Activated T-cell treated with anti-CD3 and anti-CD28 coated beads for 24 hours (primary cell): Measurements from ENCODE around the gene CD151.
A peak's percentile ranks its signal among the peaks of the same experiment; 100 is the strongest.

Experiments used
- DNase-seq: peaks from one replicate; pipeline ENCODE4 v3.0.0-alpha.2; 2020; ENCODE audit warnings: low read depth

The CD151 gene

GRCh38 chr11:829176-829846, 3.4 kb upstream of the CD151 start:
- no peak for DNase-seq

GRCh38 chr11:829847-830294, 2.9 kb upstream of the CD151 start:
- no peak for DNase-seq

- DNase-seq = no peak
Observed at GRCh38 chr11:830295-831117, 2.2 kb upstream of the CD151 start.

DNA sequence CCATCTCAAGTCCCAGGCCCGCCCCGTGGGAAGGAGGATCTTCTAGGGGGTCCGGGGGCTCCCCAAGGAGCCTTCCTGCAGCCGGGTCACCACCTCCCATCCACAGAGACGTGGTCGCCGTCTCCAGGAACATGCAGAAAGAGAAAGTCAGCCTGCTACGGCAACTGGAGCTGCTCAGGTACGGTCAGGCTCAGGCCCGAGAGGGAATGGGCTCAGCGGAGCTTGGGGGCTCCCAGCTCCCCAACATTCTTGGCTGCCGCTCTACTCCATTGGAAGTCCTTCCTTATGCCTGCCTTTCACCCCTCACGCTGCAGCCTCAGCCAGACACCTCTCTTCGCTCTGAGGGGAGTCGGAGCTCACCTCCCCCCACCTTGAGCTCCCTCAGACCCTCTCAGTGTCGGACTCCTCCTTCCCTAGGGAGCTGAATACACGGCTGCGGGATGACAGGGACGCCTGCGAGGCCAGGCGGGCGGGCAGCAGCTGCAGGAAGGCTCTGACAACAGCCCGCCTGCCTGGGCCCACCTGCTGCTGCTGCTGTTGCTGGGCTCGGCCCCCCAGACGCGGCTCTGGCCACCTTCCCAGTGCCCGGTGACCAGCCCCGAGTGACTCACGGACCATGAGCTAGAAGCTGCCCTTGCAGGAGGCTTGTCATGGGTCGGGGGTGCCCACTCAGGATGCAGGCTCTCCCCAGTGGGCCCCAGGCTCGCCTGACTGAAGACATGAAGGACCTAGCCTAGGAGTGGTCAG, 1.5 kb upstream of the CD151 start:
- no peak for DNase-seq

GRCh38 chr11:831961-832528, 707 bp upstream of the CD151 start:
- no peak for DNase-seq

GRCh38 chr11:833114-833791, 501 bp downstream of the CD151 start:
- DNase-seq = no peak

- DNase-seq = no peak
Observed at GRCh38 chr11:833849-834311, 1.1 kb downstream of the CD151 start.

GRCh38 chr11:834371-835316, 1.9 kb downstream of the CD151 start:
- no peak for DNase-seq

DNA sequence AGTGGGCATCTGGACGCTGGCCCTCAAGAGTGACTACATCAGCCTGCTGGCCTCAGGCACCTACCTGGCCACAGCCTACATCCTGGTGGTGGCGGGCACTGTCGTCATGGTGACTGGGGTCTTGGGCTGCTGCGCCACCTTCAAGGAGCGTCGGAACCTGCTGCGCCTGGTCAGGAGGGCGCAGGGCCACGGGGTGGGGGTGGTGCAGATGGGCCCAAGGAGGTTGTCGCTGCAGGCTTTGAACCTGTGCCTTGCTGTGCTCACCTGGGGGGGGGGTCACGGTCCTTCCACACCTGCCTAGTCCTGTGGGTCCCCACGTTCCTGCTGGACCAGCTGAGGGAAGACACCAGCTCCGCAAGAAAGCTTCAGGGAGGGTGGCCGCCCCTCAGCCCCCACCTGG, 3.5 kb downstream of the CD151 start:
- DNase-seq = no peak

GRCh38 chr11:836700-837099, 3.9 kb downstream of the CD151 start:
- DNase-seq = no peak

DNA sequence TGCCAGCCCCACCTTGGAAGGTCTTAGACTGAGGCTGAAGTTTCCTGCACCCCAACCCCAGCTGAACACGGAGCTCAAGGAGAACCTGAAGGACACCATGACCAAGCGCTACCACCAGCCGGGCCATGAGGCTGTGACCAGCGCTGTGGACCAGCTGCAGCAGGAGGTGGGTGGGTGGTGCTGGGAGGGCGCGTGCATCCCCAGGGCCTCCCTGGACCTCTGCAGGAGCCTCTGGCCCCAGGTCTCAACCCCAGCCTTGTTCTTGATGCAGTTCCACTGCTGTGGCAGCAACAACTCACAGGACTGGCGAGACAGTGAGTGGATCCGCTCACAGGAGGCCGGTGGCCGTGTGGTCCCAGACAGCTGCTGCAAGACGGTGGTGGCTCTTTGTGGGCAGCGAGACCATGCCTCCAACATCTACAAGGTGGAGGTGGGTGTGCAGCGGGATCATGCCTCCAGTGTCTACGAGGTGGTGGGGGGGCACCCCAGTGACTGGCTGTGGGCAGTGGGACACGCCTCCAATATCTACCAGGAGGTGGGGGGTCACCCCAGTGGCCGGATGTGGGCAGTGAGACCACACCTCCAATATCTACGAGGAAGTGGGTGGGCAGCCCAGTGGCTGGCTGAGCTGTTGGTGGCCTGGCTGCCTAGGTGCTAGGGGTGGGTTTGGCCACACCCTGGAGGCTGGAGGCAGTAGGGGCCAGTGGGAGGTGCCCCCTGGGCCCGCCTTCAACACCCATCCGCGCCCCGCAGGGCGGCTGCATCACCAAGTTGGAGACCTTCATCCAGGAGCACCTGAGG, 4.6 kb downstream of the CD151 start:
- no peak for DNase-seq

GRCh38 chr11:837990-838307, 5.2 kb downstream of the CD151 start:
- DNase-seq = no peak

GRCh38 chr11:838441-839279, 5.9 kb downstream of the CD151 start:
- no peak for DNase-seq

DNA sequence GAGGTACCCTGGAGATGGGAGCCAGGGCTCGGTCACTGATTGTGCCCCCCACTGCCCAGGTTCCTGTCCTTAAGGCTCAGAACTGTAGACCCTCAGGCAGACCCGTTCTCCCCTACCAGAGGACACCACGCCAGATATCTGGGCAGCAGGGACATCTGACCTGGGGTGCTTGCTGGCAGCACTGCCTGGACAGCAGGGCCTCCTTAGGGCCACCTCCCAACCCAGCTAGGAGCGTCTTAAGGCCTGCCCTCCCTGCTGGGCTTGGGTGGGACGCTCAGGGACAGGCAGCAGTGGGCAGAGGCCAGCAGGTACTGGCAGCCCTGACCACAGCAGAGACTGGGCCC, 6.5 kb downstream of the CD151 start:
- no peak for DNase-seq

- DNase-seq = no peak
Observed at GRCh38 chr11:839875-840617, 7.3 kb downstream of the CD151 start.

GRCh38 chr11:841981-842369, 9.2 kb downstream of the CD151 start:
- no peak for DNase-seq

GRCh38 chr11:842370-843002, 9.7 kb downstream of the CD151 start, which contains the start of the genes POLR2L and TSPAN4:
POLR2L (minus strand) TSS chr11:842529; CDS start chr11:842508, 21 bp downstream.
TSPAN4 (plus strand) TSS chr11:842852; CDS start chr11:850305, 7,453 bp downstream.
- DNase-seq = peak; percentile 81
